Neural cell (in vitro differentiated cells): ENCODE results near the gene KITLG.

Source experiments
- EP300 ChIP-seq: fragments of 450-650 bp; conservative IDR thresholded peaks from 2 replicates; pipeline ENCODE4 v1.6.1; 2014; ENCODE audit warnings: antibody characterized with exemption, mild to moderate bottlenecking, moderate library complexity; ENCODE audit not compliant: poor library complexity, severe bottlenecking
- EZH2 ChIP-seq: fragments of 200-600, 300-800 bp; shearing (Covaris generic), sonication (generic); IDR thresholded peaks from 2 replicates; pipeline ENCODE4 v1.6.1; 2014; ENCODE audit warnings: antibody characterized with exemption, low read length, borderline replicate concordance, mild to moderate bottlenecking; ENCODE audit not compliant: insufficient read depth, poor library complexity, severe bottlenecking
- POLR2AphosphoS5 ChIP-seq: IDR thresholded peaks from 2 replicates; pipeline ENCODE4 v1.6.1; 2012
- RAD21 ChIP-seq: fragments of 450-650 bp; conservative IDR thresholded peaks from 2 replicates; pipeline ENCODE4 v1.6.1; 2014; ENCODE audit warnings: antibody characterized with exemption, mild to moderate bottlenecking, moderate library complexity
- REST ChIP-seq: IDR thresholded peaks from 2 replicates; pipeline ENCODE4 v1.6.1; 2012; ENCODE audit warnings: borderline replicate concordance
- TAF1 ChIP-seq: IDR thresholded peaks from 2 replicates; pipeline ENCODE4 v1.6.1; 2012; ENCODE audit warnings: low read depth
- TF ChIP-seq, protein P1 (sequence below): fragments of 450-650 bp; IDR thresholded peaks from 2 replicates; pipeline ENCODE4 v1.5.1; 2014; ENCODE audit warnings: antibody characterized with exemption, mild to moderate bottlenecking, moderate library complexity; ENCODE audit not compliant: poor library complexity, severe bottlenecking

GRCh38 chr12:88529531-88530488, 50.5 kb downstream of the KITLG start:
- TF ChIP-seq EZH2 (no peak), POLR2AphosphoS5 (no peak), TAF1 (no peak), REST (no peak), EP300 (no peak), RAD21 (no peak)
- TF ChIP-seq, protein P1, sequence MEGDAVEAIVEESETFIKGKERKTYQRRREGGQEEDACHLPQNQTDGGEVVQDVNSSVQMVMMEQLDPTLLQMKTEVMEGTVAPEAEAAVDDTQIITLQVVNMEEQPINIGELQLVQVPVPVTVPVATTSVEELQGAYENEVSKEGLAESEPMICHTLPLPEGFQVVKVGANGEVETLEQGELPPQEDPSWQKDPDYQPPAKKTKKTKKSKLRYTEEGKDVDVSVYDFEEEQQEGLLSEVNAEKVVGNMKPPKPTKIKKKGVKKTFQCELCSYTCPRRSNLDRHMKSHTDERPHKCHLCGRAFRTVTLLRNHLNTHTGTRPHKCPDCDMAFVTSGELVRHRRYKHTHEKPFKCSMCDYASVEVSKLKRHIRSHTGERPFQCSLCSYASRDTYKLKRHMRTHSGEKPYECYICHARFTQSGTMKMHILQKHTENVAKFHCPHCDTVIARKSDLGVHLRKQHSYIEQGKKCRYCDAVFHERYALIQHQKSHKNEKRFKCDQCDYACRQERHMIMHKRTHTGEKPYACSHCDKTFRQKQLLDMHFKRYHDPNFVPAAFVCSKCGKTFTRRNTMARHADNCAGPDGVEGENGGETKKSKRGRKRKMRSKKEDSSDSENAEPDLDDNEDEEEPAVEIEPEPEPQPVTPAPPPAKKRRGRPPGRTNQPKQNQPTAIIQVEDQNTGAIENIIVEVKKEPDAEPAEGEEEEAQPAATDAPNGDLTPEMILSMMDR, result no peak
